ENCODE results near the gene PARD3.

DNA sequence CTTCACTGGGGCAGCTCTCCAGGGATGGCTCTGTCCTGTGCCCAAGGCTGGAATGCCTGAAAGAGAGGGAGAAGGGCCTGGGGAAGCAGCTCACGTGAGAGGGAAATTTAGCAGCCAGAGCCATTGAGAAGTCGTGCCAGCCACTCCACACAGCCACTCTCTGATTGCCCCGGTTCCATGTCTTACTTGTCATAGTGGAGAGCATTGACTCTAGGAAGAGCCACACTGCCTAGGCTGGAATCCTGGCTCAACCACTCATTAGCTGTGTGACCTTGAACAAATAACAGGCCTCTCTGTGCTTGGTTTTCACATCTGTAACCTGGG lies 728.0 kb downstream of the PARD3 start:
- TF ChIP-seq, protein P1, sequence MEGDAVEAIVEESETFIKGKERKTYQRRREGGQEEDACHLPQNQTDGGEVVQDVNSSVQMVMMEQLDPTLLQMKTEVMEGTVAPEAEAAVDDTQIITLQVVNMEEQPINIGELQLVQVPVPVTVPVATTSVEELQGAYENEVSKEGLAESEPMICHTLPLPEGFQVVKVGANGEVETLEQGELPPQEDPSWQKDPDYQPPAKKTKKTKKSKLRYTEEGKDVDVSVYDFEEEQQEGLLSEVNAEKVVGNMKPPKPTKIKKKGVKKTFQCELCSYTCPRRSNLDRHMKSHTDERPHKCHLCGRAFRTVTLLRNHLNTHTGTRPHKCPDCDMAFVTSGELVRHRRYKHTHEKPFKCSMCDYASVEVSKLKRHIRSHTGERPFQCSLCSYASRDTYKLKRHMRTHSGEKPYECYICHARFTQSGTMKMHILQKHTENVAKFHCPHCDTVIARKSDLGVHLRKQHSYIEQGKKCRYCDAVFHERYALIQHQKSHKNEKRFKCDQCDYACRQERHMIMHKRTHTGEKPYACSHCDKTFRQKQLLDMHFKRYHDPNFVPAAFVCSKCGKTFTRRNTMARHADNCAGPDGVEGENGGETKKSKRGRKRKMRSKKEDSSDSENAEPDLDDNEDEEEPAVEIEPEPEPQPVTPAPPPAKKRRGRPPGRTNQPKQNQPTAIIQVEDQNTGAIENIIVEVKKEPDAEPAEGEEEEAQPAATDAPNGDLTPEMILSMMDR (IDR thresholded peaks at IDR 0.05; ENCODE audit: insufficient read depth, low read depth, low read length), result no peak
- TF ChIP-seq EZH2 (IDR thresholded peaks at IDR 0.05; ENCODE audit: insufficient read depth, low read length), result no peak

All from astrocyte (in vitro differentiated cells and primary cell).